ENCODE measurements around the gene SPTBN5. TPM values are rescaled to one million over a fixed set of nuclear protein-coding genes. Genes with fewer than 3 reads are reported as not detected.
A peak's percentile ranks its signal among the peaks of the same experiment; 100 is the strongest.

SPTBN5 gene
- total and polyA plus RNA-seq, 2 donors (not counting 1 experiment from before 2014, with no cell fraction given), result 0.55 to 1.4 TPM

- TF ChIP-seq CTCF (IDR thresholded peaks at IDR 0.05), result no peak
- no peak for TF ChIP-seq EZH2 (IDR thresholded peaks at IDR 0.05; ENCODE audit: borderline replicate concordance, insufficient read depth, low read depth, low read length, poor library complexity, severe bottlenecking)
- H3K4me2 ChIP-seq (replicated peaks; ENCODE audit: low read depth, low read length, poor library complexity, severe bottlenecking), result peak overlapping the region; percentile 61
- no CpG with 5 or more reads among the region's 6 CpGs for WGBS (ENCODE audit: insufficient coverage)
- POLR2A ChIA-PET, result no interaction called here
- H4K20me1 ChIP-seq (ENCODE audit: control insufficient read depth, insufficient read depth, low read length, poor library complexity, severe bottlenecking), result no peaks in the 10 kb centered on the region
- no peaks in the 10 kb centered on the region for H3K27me3 ChIP-seq (replicated peaks in 1 of 4; ENCODE audit: control extremely low read depth in 1 of 4, control insufficient read depth in 3 of 4, insufficient read depth in 4 of 4, low read length in 3 of 4)
- H3K4me1 ChIP-seq (ENCODE audit: control insufficient read depth in 2 of 2, insufficient read depth in 2 of 2, low read length in 2 of 2), result peaks cover 63 to 72% of the 10 kb centered on the region in 2 donors
- H3K4me1 Mint-ChIP-seq, result peaks cover 68% of the 10 kb centered on the region
- H3K27ac ChIP-seq (ENCODE audit: low read length in 2 of 2), result peak overlapping the region; percentile 79 to 89
- H3K27ac Mint-ChIP-seq, result peak overlapping the region; percentile 88
- DNase-seq (no peak), ATAC-seq (ENCODE audit: low read depth) (no peak)
- no peak overlapping the region for H3K9ac ChIP-seq (ENCODE audit: low read length)
- no peaks in the 10 kb centered on the region for H3K9me3 ChIP-seq (ENCODE audit: control extremely low read depth in 1 of 3, control insufficient read depth in 2 of 3, insufficient read depth in 1 of 3, low read length in 2 of 3)
- H3K79me2 ChIP-seq (ENCODE audit: control insufficient read depth, insufficient read depth, low read length), result peaks cover 14% of the 10 kb centered on the region
- intact Hi-C loops (cut with micrococcal nuclease), result no loop called here
- no peak overlapping the region for H3K4me3 ChIP-seq (ENCODE audit: control extremely low read depth in 1 of 5, extremely low read depth in 1 of 5, insufficient read depth in 1 of 5, low read depth in 2 of 5, low read length in 4 of 5)
- H2AFZ ChIP-seq (ENCODE audit: insufficient read depth, low read depth, low read length, poor library complexity, severe bottlenecking), result peak overlapping the region; percentile 24
- no peaks in the 10 kb centered on the region for H3K36me3 ChIP-seq (replicated peaks in 1 of 2; ENCODE audit: control extremely low read depth in 1 of 2, control insufficient read depth in 1 of 2, extremely low read depth in 1 of 2, insufficient read depth in 2 of 2, low read length in 1 of 2)
- no peaks in the 10 kb centered on the region for H3K9me3 Mint-ChIP-seq (ENCODE audit: insufficient read depth)
- H3K4me3 Mint-ChIP-seq, result peak overlapping the region; percentile 67
- CTCF ChIA-PET, result interaction anchor here (0.5 to 2.3 kb wide), 3 partner anchors 24 to 848 kb away, joined by 3 to 14 read pairs (median 3); partner anchors contain the start of gene EHD4
- H3K27me3 Mint-ChIP-seq, result no peaks in the 10 kb centered on the region
These were observed 34.2 kb upstream of the SPTBN5 start for GRCh38 chr15:41928100-41928499.

- H3K4me1 Mint-ChIP-seq, result peaks cover 73% of the 10 kb centered on the region
- Histone ChIP-seq H3K4me2 (replicated peaks; ENCODE audit: low read depth, low read length, poor library complexity, severe bottlenecking) (peak overlapping the region; percentile 61), H3K27ac (ENCODE audit: low read length in 2 of 2) (peak overlapping the region; percentile 36 to 89), H3K4me1 (ENCODE audit: control insufficient read depth in 2 of 2, insufficient read depth in 2 of 2, low read length in 2 of 2) (peaks cover 67 to 73% of the 10 kb centered on the region in 2 donors), H3K9me3 (ENCODE audit: control extremely low read depth in 1 of 3, control insufficient read depth in 2 of 3, insufficient read depth in 1 of 3, low read length in 2 of 3) (peaks cover 0 to under 1% (median under 1%) of the 10 kb centered on the region in 3 donors), H3K79me2 (ENCODE audit: control insufficient read depth, insufficient read depth, low read length) (peaks cover 10% of the 10 kb centered on the region), H2AFZ (ENCODE audit: insufficient read depth, low read depth, low read length, poor library complexity, severe bottlenecking) (peak overlapping the region; percentile 24), H3K36me3 (replicated peaks in 1 of 2; ENCODE audit: control extremely low read depth in 1 of 2, control insufficient read depth in 1 of 2, extremely low read depth in 1 of 2, insufficient read depth in 2 of 2, low read length in 1 of 2) (no peaks in the 10 kb centered on the region), H3K9ac (ENCODE audit: low read length) (no peak overlapping the region), H3K27me3 (replicated peaks in 1 of 4; ENCODE audit: control extremely low read depth in 1 of 4, control insufficient read depth in 3 of 4, insufficient read depth in 4 of 4, low read length in 3 of 4) (no peaks in the 10 kb centered on the region), H3K4me3 (ENCODE audit: control extremely low read depth in 1 of 5, extremely low read depth in 1 of 5, insufficient read depth in 1 of 5, low read depth in 2 of 5, low read length in 4 of 5) (no peak overlapping the region), H4K20me1 (ENCODE audit: control insufficient read depth, insufficient read depth, low read length, poor library complexity, severe bottlenecking) (no peaks in the 10 kb centered on the region)
- WGBS (ENCODE audit: insufficient coverage), result 29% methylated on average over 1 of the region's 3 CpGs
- H3K27ac Mint-ChIP-seq, result peak overlapping the region; percentile 88
- no peak for ATAC-seq (ENCODE audit: low read depth)
- peak; percentile 49 for DNase-seq
- intact Hi-C loops (cut with micrococcal nuclease), result no loop called here
- POLR2A ChIA-PET, result no interaction called here
- H3K4me3 Mint-ChIP-seq, result peak overlapping the region; percentile 67
- no peak for TF ChIP-seq CTCF (IDR thresholded peaks at IDR 0.05)
- no peak for TF ChIP-seq EZH2 (IDR thresholded peaks at IDR 0.05; ENCODE audit: borderline replicate concordance, insufficient read depth, low read depth, low read length, poor library complexity, severe bottlenecking)
- H3K9me3 Mint-ChIP-seq (ENCODE audit: insufficient read depth), result peaks cover 2% of the 10 kb centered on the region
- no peaks in the 10 kb centered on the region for H3K27me3 Mint-ChIP-seq
- CTCF ChIA-PET, result interaction anchor here (0.9 kb wide), 1 partner anchor 45 kb away, joined by 3 read pairs; the partner anchor contains the start of gene EHD4
These were observed 33.7 kb upstream of the SPTBN5 start for GRCh38 chr15:41927536-41927935.

All from B cell (primary cell).